Myometrial cell (primary cell): ENCODE data around the gene FUNDC1. TPM values are rescaled to one million over a fixed set of nuclear protein-coding genes. Genes with fewer than 3 reads are reported as not detected.

Experiments used
- total RNA-seq: library from RNA; depleted of rRNA; stranded (reverse); fragments of >200 nt; gene quantifications from 2 replicates; pipeline ENCODE4 v1.2.3, GENCODE V29; 2015

FUNDC1 gene
- 13.6 and 19.0 TPM in 2 replicates for total RNA-seq

GRCh38 chrX:44542567-44543325, at the start of gene FUNDC1:
FUNDC1 (minus strand) TSS chrX:44542859; CDS start chrX:44542832, 27 bp downstream.

Other genes with a start within 250 kb of the FUNDC1 start
- gene EFHC2, start 199.2 kb downstream of the FUNDC1 start, total RNA-seq = 0.71 and 1.2 TPM in 2 replicates